ENCODE measurements around the gene VEPH1.

DNA sequence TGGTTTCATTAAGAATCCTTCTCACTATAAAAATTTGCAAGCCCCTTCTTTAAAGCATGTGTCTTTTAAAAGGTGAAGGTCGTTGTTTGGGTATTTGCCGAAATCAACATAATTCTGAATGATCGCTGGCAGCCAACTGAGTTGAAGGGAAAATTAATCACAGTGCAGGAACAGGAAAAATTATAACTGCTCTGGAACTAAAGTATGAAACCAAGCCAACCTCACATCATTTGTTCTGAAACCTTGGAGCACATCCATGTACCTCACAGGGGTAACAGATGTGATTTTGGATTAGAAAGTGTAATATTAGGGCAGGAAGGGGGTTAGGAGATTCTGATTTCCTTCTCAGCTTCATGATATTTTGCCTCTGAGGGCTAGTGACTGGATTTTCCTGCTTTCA, 118.7 kb downstream of the VEPH1 start:
- TF ChIP-seq GATA2 (IDR thresholded peaks at IDR 0.05; ENCODE audit: low read depth, low read length) (no peak), GATA3 (IDR thresholded peaks at IDR 0.05; ENCODE audit: low read depth, low read length) (no peak)
